Body of pancreas (tissue), 4 donors: ENCODE measurements around the gene MYB. TPM values are rescaled to one million over a fixed set of nuclear protein-coding genes. Genes with fewer than 3 reads are reported as not detected.
"Not testable (repeated sequence)": the region's sequence is repeated elsewhere in the genome, so short reads cannot be mapped to it uniquely, and the experiment has no call there.

Experiments used
- ATAC-seq: fragments of 150-250 bp; one replicate; pipeline ENCODE4 v1.9.1; 2016
- DNase-seq, 4 donors: peaks; one replicate each; pipeline ENCODE4 v3.0.0-alpha.2; 2019
- H3K27ac ChIP-seq, 4 donors: fragments of 200-600 bp; sonication (generic); 1 replicate in 3 of 4; 2 replicates in 1 of 4; pipeline versions ENCODE4 v1.5.1 to v1.6.1; 2016 to 2019; ENCODE audit warnings: mild to moderate bottlenecking in 1 of 4, mixed read lengths in 1 of 4, moderate library complexity in 1 of 4
- H3K27me3 ChIP-seq, 2 donors: fragments of 200-600 bp; sonication (generic); one replicate each; pipeline ENCODE4 v1.6.0; 2016; ENCODE audit warnings: mild to moderate bottlenecking in 1 of 2
- H3K36me3 ChIP-seq, 2 donors: fragments of 200-600 bp; sonication (generic); replicated peaks in 1 of 2; 2 replicates each; pipeline ENCODE4 v1.5.1; 2016; ENCODE audit warnings: low read depth in 2 of 2; ENCODE audit not compliant: insufficient read depth in 1 of 2
- H3K4me1 ChIP-seq: fragments of 200-600 bp; sonication (generic); one replicate; pipeline ENCODE4 v1.6.0; 2016
- H3K4me3 ChIP-seq, 2 donors: fragments of 200-600 bp; sonication (generic); 1 replicate in 1 of 2; 2 replicates in 1 of 2; pipeline ENCODE4 v1.5.1; 2016 to 2019
- H3K9me3 ChIP-seq, 3 donors: fragments of 200-600 bp; sonication (generic); 1 replicate in 2 of 3; 2 replicates in 1 of 3; pipeline ENCODE4 v1.5.1; 2016
- POLR2A ChIP-seq, 3 donors: fragments of 450-650 bp; IDR thresholded peaks; one replicate each; pipeline ENCODE4 v1.6.1; 2016; ENCODE audit warnings: antibody characterized with exemption in 3 of 3, mild to moderate bottlenecking in 2 of 3
- WGBS, 2 donors: methylation state at CpG; one replicate each; pipeline ENCODE4 v1.1.5; 2017; 5-methylcytosine and 5-hydroxymethylcytosine counted together
- intact Hi-C: fragments of 100-400 bp; cut with DNase I; formaldehyde crosslinking; loops from one replicate; pipeline ENCODE4 v1.15.1; 2023
- total RNA-seq, 2 donors: library from RNA; depleted of rRNA; stranded (reverse); fragments of >200 nt; gene quantifications; one replicate each; pipeline ENCODE4 v1.1.0, GENCODE V29; 2016
- TF ChIP-seq, protein P1 (sequence below), 7 experiments: fragments of 450-650 bp in 4 of 7; fragments of 200-600 bp in 3 of 7; sonication (generic) in 3 of 7; IDR thresholded peaks; one replicate each; pipeline ENCODE4 v1.5.1; 2016 to 2019; ENCODE audit warnings: antibody characterized with exemption in 7 of 7

Gene MYB
- total RNA-seq, 2 donors from 2014 or later = not detected

- ATAC-seq = no peak
- Histone ChIP-seq H3K4me1 (no peaks in the 10 kb centered on the region), H3K36me3 (no peaks in the 10 kb centered on the region), H3K27ac (no peak overlapping the region), H3K9me3 (no peaks in the 10 kb centered on the region), H3K4me3 (no peak overlapping the region), H3K27me3 (no peaks in the 10 kb centered on the region)
- no peak for DNase-seq
- intact Hi-C loops = no loop called here
- 80 to 81% methylated on average over 7 of the region's 7 CpGs for WGBS, 2 donors
- TF ChIP-seq POLR2A (IDR thresholded peaks at IDR 0.05) = no peak
- TF ChIP-seq, protein P1, sequence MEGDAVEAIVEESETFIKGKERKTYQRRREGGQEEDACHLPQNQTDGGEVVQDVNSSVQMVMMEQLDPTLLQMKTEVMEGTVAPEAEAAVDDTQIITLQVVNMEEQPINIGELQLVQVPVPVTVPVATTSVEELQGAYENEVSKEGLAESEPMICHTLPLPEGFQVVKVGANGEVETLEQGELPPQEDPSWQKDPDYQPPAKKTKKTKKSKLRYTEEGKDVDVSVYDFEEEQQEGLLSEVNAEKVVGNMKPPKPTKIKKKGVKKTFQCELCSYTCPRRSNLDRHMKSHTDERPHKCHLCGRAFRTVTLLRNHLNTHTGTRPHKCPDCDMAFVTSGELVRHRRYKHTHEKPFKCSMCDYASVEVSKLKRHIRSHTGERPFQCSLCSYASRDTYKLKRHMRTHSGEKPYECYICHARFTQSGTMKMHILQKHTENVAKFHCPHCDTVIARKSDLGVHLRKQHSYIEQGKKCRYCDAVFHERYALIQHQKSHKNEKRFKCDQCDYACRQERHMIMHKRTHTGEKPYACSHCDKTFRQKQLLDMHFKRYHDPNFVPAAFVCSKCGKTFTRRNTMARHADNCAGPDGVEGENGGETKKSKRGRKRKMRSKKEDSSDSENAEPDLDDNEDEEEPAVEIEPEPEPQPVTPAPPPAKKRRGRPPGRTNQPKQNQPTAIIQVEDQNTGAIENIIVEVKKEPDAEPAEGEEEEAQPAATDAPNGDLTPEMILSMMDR (IDR thresholded peaks at IDR 0.05) = no peak
Measured at GRCh38 chr6:135243871-135244796, 63.0 kb downstream of the MYB start.

GRCh38 chr6:135244805-135245204 is 63.7 kb downstream of the MYB start:
- intact Hi-C loops = no loop called here
- no peaks in the 10 kb centered on the region for H3K27me3 ChIP-seq
- no peaks in the 10 kb centered on the region for H3K9me3 ChIP-seq
- DNase-seq (no peak), ATAC-seq (no peak)
- H3K27ac ChIP-seq = no peak overlapping the region
- TF ChIP-seq, protein P1 (IDR thresholded peaks at IDR 0.05) = no peak
- no peak for TF ChIP-seq POLR2A (IDR thresholded peaks at IDR 0.05)
- H3K4me3 ChIP-seq = no peak overlapping the region
- H3K36me3 ChIP-seq = no peaks in the 10 kb centered on the region
- WGBS, 2 donors = 89 to 94% methylated on average over 6 of the region's 6 CpGs
- H3K4me1 ChIP-seq = no peaks in the 10 kb centered on the region

DNA sequence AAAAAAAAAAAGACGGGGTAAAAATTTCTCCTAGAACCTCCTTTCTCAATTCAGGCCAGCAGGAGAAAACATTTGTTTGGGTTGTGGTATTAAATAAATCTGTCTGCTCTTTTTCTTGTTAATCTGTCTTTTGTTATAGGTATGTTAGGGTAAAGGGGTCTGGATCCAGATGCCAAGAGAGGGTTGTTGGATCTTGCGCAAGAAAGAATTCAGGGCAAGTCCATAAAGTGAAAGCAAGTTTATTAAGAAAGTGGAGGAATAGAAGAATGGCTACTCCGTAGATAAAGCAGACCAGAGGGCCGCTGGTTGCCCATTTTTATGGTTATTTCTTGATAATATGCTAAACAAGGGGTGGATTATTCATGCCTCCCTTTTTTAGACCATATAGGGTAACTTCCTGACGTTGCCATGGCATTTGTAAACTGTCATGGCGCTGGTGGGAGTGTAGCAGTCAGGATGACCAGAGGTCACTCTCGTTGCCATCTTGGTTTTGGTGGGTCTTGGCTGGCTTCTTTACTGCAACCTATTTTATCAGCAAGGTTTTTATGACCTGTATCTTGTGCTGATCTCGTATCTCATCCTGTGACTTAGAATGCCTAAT is 65.4 kb downstream of the MYB start:
- DNase-seq, H3K9me3 ChIP-seq, H3K4me1 ChIP-seq, H3K27ac ChIP-seq, ATAC-seq, H3K4me3 ChIP-seq, H3K36me3 ChIP-seq, intact Hi-C loops, H3K27me3 ChIP-seq: not testable (repeated sequence)
- 73 to 84% methylated on average over 8 of the region's 8 CpGs for WGBS, 2 donors

DNA sequence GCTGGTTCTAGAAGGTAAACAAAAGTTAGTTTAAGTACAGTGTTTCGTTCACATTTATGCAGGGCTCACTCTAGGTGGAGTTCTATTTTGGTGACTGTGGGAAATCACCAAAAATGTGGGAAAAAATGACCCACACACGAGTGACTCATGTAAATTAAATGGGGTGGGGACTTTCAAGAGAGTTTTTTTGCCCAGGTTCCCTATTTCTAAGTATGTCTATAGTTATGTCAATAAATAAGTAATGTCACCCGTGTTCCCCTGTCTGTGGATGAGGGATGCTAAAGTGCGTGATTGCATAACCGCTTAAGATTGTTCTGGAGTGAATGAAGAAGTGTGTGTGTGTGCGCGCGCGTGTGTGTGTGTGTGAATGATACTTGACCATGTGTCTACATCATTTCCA is 69.1 kb downstream of the MYB start:
- intact Hi-C loops = no loop called here
- DNase-seq (no peak), ATAC-seq (no peak)
- no peak overlapping the region for H3K4me3 ChIP-seq
- no peak overlapping the region for H3K27ac ChIP-seq
- 90 to 92% methylated on average over 9 of the region's 9 CpGs for WGBS, 2 donors
- no peaks in the 10 kb centered on the region for H3K36me3 ChIP-seq
- TF ChIP-seq, protein P1 (IDR thresholded peaks at IDR 0.05) = no peak
- TF ChIP-seq POLR2A (IDR thresholded peaks at IDR 0.05) = no peak
- H3K4me1 ChIP-seq = no peaks in the 10 kb centered on the region
- no peaks in the 10 kb centered on the region for H3K9me3 ChIP-seq
- H3K27me3 ChIP-seq = no peaks in the 10 kb centered on the region

- intact Hi-C loops = no loop called here
- Histone ChIP-seq H3K4me3 (no peak overlapping the region), H3K36me3 (no peaks in the 10 kb centered on the region), H3K4me1 (no peaks in the 10 kb centered on the region), H3K9me3 (no peaks in the 10 kb centered on the region), H3K27ac (no peak overlapping the region), H3K27me3 (no peaks in the 10 kb centered on the region)
- ATAC-seq (no peak), DNase-seq (no peak)
- TF ChIP-seq, protein P1 (IDR thresholded peaks at IDR 0.05) = no peak
- TF ChIP-seq POLR2A (IDR thresholded peaks at IDR 0.05) = no peak
- WGBS, 2 donors = 87 to 89% methylated on average over 9 of the region's 9 CpGs
Measured at GRCh38 chr6:135250751-135251497, 69.8 kb downstream of the MYB start.
